ENCODE data around the gene SLC9A5. TPM values are rescaled to one million over a fixed set of nuclear protein-coding genes. Genes with fewer than 3 reads are reported as not detected.
A peak's percentile ranks its signal among the peaks of the same experiment; 100 is the strongest.

The SLC9A5 gene
- total RNA-seq, 1 donor from 2014 or later = 4.4 TPM

GRCh38 chr16:67260426-67261063, 11.8 kb downstream of the SLC9A5 start:
- H3K9me3 Mint-ChIP-seq = no peaks in the 10 kb centered on the region
- H3K36me3 Mint-ChIP-seq = no peaks in the 10 kb centered on the region
- TF ChIP-seq, protein P1, sequence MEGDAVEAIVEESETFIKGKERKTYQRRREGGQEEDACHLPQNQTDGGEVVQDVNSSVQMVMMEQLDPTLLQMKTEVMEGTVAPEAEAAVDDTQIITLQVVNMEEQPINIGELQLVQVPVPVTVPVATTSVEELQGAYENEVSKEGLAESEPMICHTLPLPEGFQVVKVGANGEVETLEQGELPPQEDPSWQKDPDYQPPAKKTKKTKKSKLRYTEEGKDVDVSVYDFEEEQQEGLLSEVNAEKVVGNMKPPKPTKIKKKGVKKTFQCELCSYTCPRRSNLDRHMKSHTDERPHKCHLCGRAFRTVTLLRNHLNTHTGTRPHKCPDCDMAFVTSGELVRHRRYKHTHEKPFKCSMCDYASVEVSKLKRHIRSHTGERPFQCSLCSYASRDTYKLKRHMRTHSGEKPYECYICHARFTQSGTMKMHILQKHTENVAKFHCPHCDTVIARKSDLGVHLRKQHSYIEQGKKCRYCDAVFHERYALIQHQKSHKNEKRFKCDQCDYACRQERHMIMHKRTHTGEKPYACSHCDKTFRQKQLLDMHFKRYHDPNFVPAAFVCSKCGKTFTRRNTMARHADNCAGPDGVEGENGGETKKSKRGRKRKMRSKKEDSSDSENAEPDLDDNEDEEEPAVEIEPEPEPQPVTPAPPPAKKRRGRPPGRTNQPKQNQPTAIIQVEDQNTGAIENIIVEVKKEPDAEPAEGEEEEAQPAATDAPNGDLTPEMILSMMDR (conservative IDR thresholded peaks at IDR 0.05) = peak; percentile 66
- peaks cover 9% of the 10 kb centered on the region for H3K4me1 Mint-ChIP-seq (ENCODE audit: unreplicated experiment)
- H3K27ac Mint-ChIP-seq = no peak overlapping the region
- H3K27me3 Mint-ChIP-seq = peaks cover 23% of the 10 kb centered on the region
- no peak for DNase-seq (ENCODE audit: extremely low spot score, unreplicated experiment)
- no peak overlapping the region for H3K4me3 Mint-ChIP-seq

GRCh38 chr16:67263201-67263600, 14.4 kb downstream of the SLC9A5 start:
- H3K27ac Mint-ChIP-seq = no peak overlapping the region
- no peaks in the 10 kb centered on the region for H3K9me3 Mint-ChIP-seq
- peaks cover 9% of the 10 kb centered on the region for H3K4me1 Mint-ChIP-seq (ENCODE audit: unreplicated experiment)
- H3K36me3 Mint-ChIP-seq = no peaks in the 10 kb centered on the region
- DNase-seq (ENCODE audit: extremely low spot score, unreplicated experiment) = no peak
- no peak overlapping the region for H3K4me3 Mint-ChIP-seq
- H3K27me3 Mint-ChIP-seq = peaks cover 21% of the 10 kb centered on the region
- TF ChIP-seq, protein P1 (conservative IDR thresholded peaks at IDR 0.05) = no peak

DNA sequence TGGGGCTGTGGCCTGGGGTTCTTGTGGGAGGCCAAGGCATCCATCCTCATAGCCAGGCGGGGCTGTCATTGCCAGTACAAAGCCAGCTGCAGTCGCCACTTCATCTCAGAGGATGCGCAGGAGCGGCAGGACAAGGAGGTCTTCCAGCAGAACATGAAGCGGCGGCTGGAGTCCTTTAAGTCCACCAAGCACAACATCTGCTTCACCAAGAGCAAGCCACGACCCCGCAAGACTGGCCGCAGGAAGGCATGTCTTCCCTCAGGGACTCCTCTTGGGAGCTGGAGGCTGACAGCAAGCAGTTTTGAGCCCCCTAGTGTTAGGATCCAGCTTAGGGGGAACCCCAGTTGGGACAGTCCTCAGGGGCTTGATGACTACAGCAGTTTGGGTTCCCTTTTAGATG, 15.5 kb downstream of the SLC9A5 start:
- Mint-ChIP-seq H3K27me3 (peaks cover 21% of the 10 kb centered on the region), H3K9me3 (no peaks in the 10 kb centered on the region), H3K4me1 (ENCODE audit: unreplicated experiment) (peaks cover 9% of the 10 kb centered on the region), H3K4me3 (no peak overlapping the region), H3K27ac (no peak overlapping the region), H3K36me3 (no peaks in the 10 kb centered on the region)
- TF ChIP-seq, protein P1 (conservative IDR thresholded peaks at IDR 0.05) = peak; percentile 35
- no peak for DNase-seq (ENCODE audit: extremely low spot score, unreplicated experiment)

DNA sequence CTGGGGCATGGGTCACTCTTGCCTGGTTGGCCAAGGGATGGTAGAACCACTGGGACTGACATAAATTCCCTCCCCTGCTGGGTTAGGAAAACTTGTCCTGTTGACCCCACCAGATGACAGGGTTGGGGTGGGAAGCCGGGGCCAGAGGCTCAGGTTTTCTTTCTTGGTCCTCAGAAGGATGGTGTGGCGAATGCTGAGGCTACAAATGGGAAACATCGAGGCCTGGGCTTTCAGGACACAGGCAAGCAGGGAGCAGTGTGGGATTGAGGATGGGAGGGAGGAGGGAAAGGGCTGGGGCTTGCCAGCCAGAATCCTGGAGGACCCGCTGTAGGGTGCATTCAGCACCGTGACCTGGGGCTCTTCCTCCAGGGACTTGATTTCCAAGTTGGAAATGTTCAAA, 16.1 kb downstream of the SLC9A5 start:
- TF ChIP-seq, protein P1 (conservative IDR thresholded peaks at IDR 0.05) = no peak
- Mint-ChIP-seq H3K4me3 (no peak overlapping the region), H3K27me3 (peaks cover 21% of the 10 kb centered on the region)

GRCh38 chr16:67265834-67266233, 17.1 kb downstream of the SLC9A5 start:
- Mint-ChIP-seq H3K36me3 (no peaks in the 10 kb centered on the region), H3K9me3 (no peaks in the 10 kb centered on the region), H3K27ac (no peak overlapping the region), H3K4me1 (ENCODE audit: unreplicated experiment) (peaks cover 2% of the 10 kb centered on the region), H3K27me3 (peaks cover 18% of the 10 kb centered on the region), H3K4me3 (no peak overlapping the region)
- DNase-seq (ENCODE audit: extremely low spot score, unreplicated experiment) = no peak
- TF ChIP-seq, protein P1 (conservative IDR thresholded peaks at IDR 0.05) = no peak

More for the DNA sequence above, 16.1 kb downstream of the SLC9A5 start:
- Mint-ChIP-seq H3K27ac (no peak overlapping the region), H3K4me1 (ENCODE audit: unreplicated experiment) (peaks cover 9% of the 10 kb centered on the region), H3K9me3 (no peaks in the 10 kb centered on the region), H3K36me3 (no peaks in the 10 kb centered on the region)
- no peak for DNase-seq (ENCODE audit: extremely low spot score, unreplicated experiment)
